Keratinocyte (primary cell): ENCODE measurements around the gene RNF13. TPM values are rescaled to one million over a fixed set of nuclear protein-coding genes. Genes with fewer than 3 reads are reported as not detected.

ENCODE experiments used
- DNase-seq: peaks from one replicate; pipeline ENCODE4 v3.0.0-alpha.2; 2011; ENCODE audit warnings: low read depth, missing footprints, low spot score
- FAIRE-seq: peaks from 2 replicates; lab custom pipeline; 2011; peaks lifted over from hg19 to GRCh38; lab: Jason Lieb, UNC
- H2AFZ ChIP-seq: 2 replicates; pipeline ENCODE4 v1.6.0; 2012; ENCODE audit warnings: low read length, control low read depth, inconsistent platforms; ENCODE audit not compliant: control insufficient read depth
- H3K27ac ChIP-seq: 2 replicates; pipeline ENCODE4 v1.5.1; 2011; ENCODE audit warnings: low read length; ENCODE audit not compliant: control insufficient read depth, insufficient read depth
- H3K27me3 ChIP-seq: 3 replicates; pipeline ENCODE4 v1.6.0; 2011; ENCODE audit warnings: low read length; ENCODE audit not compliant: control insufficient read depth, insufficient read depth; ENCODE audit errors: extremely low read depth
- H3K36me3 ChIP-seq, 2 experiments: 2 replicates in 1 of 2; 3 replicates in 1 of 2; pipeline ENCODE4 v1.5.1; 2011; ENCODE audit warnings: low read length in 2 of 2, mild to moderate bottlenecking in 1 of 2; ENCODE audit not compliant: control insufficient read depth in 2 of 2, insufficient read depth in 2 of 2; ENCODE audit errors: extremely low read depth in 1 of 2
- H3K4me1 ChIP-seq: 3 replicates; pipeline ENCODE4 v1.5.1; 2011; ENCODE audit warnings: low read length; ENCODE audit not compliant: control insufficient read depth, insufficient read depth; ENCODE audit errors: extremely low read depth
- H3K4me2 ChIP-seq: 3 replicates; pipeline ENCODE4 v1.6.0; 2011; ENCODE audit warnings: low read depth, low read length; ENCODE audit not compliant: control insufficient read depth, insufficient read depth; ENCODE audit errors: extremely low read depth
- H3K4me3 ChIP-seq, 3 experiments: fragments of 200-600 bp in 1 of 3; sonication (generic) in 1 of 3; 2 replicates in 2 of 3; 3 replicates in 1 of 3; pipeline ENCODE4 v1.5.1; 2011 to 2016; ENCODE audit warnings: low read length in 3 of 3, mild to moderate bottlenecking in 3 of 3, control low read depth in 2 of 3, inconsistent platforms in 1 of 3, low read depth in 1 of 3, mixed read lengths in 1 of 3, mixed run types in 1 of 3, moderate library complexity in 1 of 3; ENCODE audit not compliant: control insufficient read depth in 2 of 3, insufficient read depth in 2 of 3; ENCODE audit errors: extremely low read depth in 1 of 3
- H3K79me2 ChIP-seq: 2 replicates; pipeline ENCODE4 v1.6.0; 2012; ENCODE audit warnings: low read length; ENCODE audit not compliant: control insufficient read depth, insufficient read depth
- H3K9ac ChIP-seq: 3 replicates; pipeline ENCODE4 v1.6.0; 2011; ENCODE audit warnings: low read length; ENCODE audit not compliant: control insufficient read depth, insufficient read depth; ENCODE audit errors: extremely low read depth
- H3K9me1 ChIP-seq: 3 replicates; pipeline ENCODE4 v1.6.0; 2011; ENCODE audit warnings: low read length; ENCODE audit not compliant: control insufficient read depth, insufficient read depth; ENCODE audit errors: extremely low read depth
- H3K9me3 ChIP-seq: 2 replicates; pipeline ENCODE4 v1.5.1; 2012; ENCODE audit warnings: low read depth, low read length; ENCODE audit not compliant: control insufficient read depth
- H4K20me1 ChIP-seq: 3 replicates; pipeline ENCODE4 v1.6.0; 2011; ENCODE audit warnings: low read length; ENCODE audit not compliant: control insufficient read depth, insufficient read depth; ENCODE audit errors: extremely low read depth
- EZH2 ChIP-seq: IDR thresholded peaks from one replicate; pipeline ENCODE4 v1.6.1; 2012; ENCODE audit warnings: inconsistent platforms, mild to moderate bottlenecking, low read length, moderate library complexity
- dilution Hi-C: fragments of 300-500 bp; cut with MboI; formaldehyde crosslinking; loops from one replicate; pipeline ENCODE4 v1.7.0; 2020; ENCODE audit warnings: low sequenced_read_pairs; ENCODE audit not compliant: extremely low pct_ligation_motif_present
- polyA plus RNA-seq, 5 experiments: library from polyadenylated mRNA; depleted of rRNA in 3 of 5; stranded (reverse) in 3 of 5; stranded (forward) in 1 of 5; unstranded in 1 of 5; fragments of >200 nt; gene quantifications; 1 replicate in 1 of 5; 2 replicates in 3 of 5; 3 replicates in 1 of 5; pipeline versions ENCODE4 v1.2.1 to v1.2.3, GENCODE V29; 2011 to 2012; ENCODE audit warnings: missing spikeins in 2 of 5, low read depth in 1 of 5, low replicate concordance in 1 of 5
- TF ChIP-seq, protein P1 (sequence below), 3 experiments: IDR thresholded peaks in 1 of 3; conservative IDR thresholded peaks in 1 of 3; optimal IDR thresholded peaks in 1 of 3; 2 replicates in 2 of 3; 3 replicates in 1 of 3; pipeline versions ENCODE3 to v1.5.1; 2011; ENCODE audit warnings: low read length in 3 of 3, mild to moderate bottlenecking in 3 of 3, moderate library complexity in 2 of 3, control low read depth in 1 of 3, inconsistent platforms in 1 of 3; ENCODE audit not compliant: insufficient read depth in 2 of 3; ENCODE audit errors: extremely low read depth in 1 of 3

RNF13 gene
- polyA plus RNA-seq, 1 donor (not counting 4 experiments of a cell fraction or from before 2014, with no cell fraction given), result 57.4 TPM

DNA sequence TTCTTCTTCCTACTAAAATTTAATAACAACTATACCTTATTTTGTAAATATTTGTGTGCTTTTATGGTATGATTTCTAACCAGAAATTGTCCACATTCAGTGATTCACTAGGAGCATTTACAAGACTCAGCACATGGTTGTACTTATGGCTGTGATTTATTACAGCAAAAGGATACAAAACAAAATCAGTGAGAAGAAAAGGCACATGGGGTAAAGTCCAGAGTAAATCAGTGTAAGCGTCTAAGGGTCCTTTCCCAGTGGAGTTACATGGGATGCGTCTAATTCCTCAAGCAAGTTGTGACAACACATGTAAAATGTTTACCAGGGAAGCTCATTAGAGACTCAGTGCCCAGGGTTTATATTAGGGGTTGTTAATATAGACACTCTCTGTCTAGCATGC lies 31.1 kb downstream of the RNF13 start:
- Histone ChIP-seq H3K36me3 (peaks cover 0 to 3% of the 10 kb centered on the region in 2 experiments), H3K9ac (no peak overlapping the region), H3K4me2 (no peak overlapping the region), H3K27me3 (no peaks in the 10 kb centered on the region), H3K79me2 (peaks cover 28% of the 10 kb centered on the region), H4K20me1 (no peaks in the 10 kb centered on the region), H3K9me1 (no peaks in the 10 kb centered on the region), H3K9me3 (no peaks in the 10 kb centered on the region), H3K27ac (no peak overlapping the region), H3K4me3 (no peak overlapping the region), H2AFZ (no peak overlapping the region), H3K4me1 (no peaks in the 10 kb centered on the region)
- TF ChIP-seq, protein P1, sequence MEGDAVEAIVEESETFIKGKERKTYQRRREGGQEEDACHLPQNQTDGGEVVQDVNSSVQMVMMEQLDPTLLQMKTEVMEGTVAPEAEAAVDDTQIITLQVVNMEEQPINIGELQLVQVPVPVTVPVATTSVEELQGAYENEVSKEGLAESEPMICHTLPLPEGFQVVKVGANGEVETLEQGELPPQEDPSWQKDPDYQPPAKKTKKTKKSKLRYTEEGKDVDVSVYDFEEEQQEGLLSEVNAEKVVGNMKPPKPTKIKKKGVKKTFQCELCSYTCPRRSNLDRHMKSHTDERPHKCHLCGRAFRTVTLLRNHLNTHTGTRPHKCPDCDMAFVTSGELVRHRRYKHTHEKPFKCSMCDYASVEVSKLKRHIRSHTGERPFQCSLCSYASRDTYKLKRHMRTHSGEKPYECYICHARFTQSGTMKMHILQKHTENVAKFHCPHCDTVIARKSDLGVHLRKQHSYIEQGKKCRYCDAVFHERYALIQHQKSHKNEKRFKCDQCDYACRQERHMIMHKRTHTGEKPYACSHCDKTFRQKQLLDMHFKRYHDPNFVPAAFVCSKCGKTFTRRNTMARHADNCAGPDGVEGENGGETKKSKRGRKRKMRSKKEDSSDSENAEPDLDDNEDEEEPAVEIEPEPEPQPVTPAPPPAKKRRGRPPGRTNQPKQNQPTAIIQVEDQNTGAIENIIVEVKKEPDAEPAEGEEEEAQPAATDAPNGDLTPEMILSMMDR (optimal IDR thresholded peaks at IDR 0.05 in 1 of 3, IDR thresholded peaks at IDR 0.05 in 1 of 3, conservative IDR thresholded peaks at IDR 0.05 in 1 of 3; ENCODE audit: extremely low read depth in 1 of 3, insufficient read depth in 2 of 3, low read length in 3 of 3), result no peak
- TF ChIP-seq EZH2, result no peak
- FAIRE-seq (no peak), DNase-seq (no peak)
- dilution Hi-C loops, result no loop called here

DNA sequence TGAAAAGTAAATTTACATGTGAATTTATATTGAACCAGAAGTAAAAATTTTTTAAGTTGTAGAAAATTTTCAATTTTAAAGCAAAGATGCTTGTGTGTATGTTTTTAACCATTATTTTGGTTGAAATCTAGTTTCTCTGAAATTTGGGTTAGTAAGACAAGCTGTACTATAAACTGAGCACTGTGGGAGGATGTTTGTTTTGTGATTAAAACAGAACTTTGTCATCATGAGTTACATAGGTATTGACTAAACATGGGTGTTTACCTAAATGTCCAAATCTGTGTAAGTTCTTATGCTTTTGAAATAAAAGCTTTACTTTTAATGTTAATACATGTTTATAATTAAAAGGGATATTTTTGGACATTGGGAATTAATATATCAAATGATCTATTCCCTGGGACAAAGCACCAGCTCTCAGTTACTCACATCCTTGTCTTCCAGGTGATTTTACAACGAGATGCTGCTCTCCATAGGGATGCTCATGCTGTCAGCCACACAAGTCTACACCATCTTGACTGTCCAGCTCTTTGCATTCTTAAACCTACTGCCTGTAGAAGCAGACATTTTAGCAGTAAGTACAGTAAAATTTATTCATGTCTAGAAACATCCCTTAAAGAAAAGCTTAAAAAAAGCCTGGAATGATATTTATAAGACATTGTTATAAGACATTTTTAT lies 32.7 kb downstream of the RNF13 start:
- no peaks in the 10 kb centered on the region for H3K27me3 ChIP-seq
- H3K36me3 ChIP-seq, result peaks cover 0 to 4% of the 10 kb centered on the region in 2 experiments
- H3K79me2 ChIP-seq, result peaks cover 23% of the 10 kb centered on the region
- TF ChIP-seq, protein P1 (optimal IDR thresholded peaks at IDR 0.05 in 1 of 3, IDR thresholded peaks at IDR 0.05 in 1 of 3, conservative IDR thresholded peaks at IDR 0.05 in 1 of 3; ENCODE audit: extremely low read depth in 1 of 3, insufficient read depth in 2 of 3, low read length in 3 of 3), result no peak
- H3K4me2 ChIP-seq, result no peak overlapping the region
- no peak overlapping the region for H2AFZ ChIP-seq
- no peak overlapping the region for H3K4me3 ChIP-seq
- H3K9ac ChIP-seq, result no peak overlapping the region
- FAIRE-seq (no peak), DNase-seq (no peak)
- no peaks in the 10 kb centered on the region for H3K9me1 ChIP-seq
- H3K9me3 ChIP-seq, result no peaks in the 10 kb centered on the region
- dilution Hi-C loops, result no loop called here
- no peak overlapping the region for H3K27ac ChIP-seq
- no peaks in the 10 kb centered on the region for H3K4me1 ChIP-seq
- H4K20me1 ChIP-seq, result no peaks in the 10 kb centered on the region
